Fibroblast of skin of scalp (primary cell): Measurements from ENCODE around the gene SIGLEC14.

ENCODE experiments used
- DNase-seq: peaks from one replicate; pipeline ENCODE4 v3.0.0-alpha.2; 2013

Gene SIGLEC14

DNA sequence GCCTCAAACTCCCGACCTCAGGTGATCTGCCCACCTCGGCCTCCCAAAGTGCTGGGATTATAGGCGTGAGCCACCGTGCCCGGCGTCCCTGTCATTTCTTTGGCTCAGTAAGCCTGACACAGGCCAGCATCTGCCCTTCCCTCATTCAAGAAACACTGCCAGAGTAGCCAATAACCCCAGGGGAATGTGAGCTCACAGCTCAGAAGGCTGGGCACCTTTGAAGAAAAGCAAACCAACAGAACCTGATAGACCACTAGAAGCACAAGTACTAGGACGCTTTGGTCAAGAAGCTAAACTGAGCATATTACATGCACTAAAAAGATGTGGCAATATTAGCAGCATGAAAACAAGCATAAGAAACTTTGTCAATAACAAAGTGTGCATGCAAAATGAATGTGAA lies 30.6 kb downstream of the SIGLEC14 start:
- DNase-seq: no peak

GRCh38 chr19:51614789-51615188 lies 31.8 kb downstream of the SIGLEC14 start:
- no peak for DNase-seq

GRCh38 chr19:51610576-51610975 lies 36.0 kb downstream of the SIGLEC14 start:
- DNase-seq: no peak

DNA sequence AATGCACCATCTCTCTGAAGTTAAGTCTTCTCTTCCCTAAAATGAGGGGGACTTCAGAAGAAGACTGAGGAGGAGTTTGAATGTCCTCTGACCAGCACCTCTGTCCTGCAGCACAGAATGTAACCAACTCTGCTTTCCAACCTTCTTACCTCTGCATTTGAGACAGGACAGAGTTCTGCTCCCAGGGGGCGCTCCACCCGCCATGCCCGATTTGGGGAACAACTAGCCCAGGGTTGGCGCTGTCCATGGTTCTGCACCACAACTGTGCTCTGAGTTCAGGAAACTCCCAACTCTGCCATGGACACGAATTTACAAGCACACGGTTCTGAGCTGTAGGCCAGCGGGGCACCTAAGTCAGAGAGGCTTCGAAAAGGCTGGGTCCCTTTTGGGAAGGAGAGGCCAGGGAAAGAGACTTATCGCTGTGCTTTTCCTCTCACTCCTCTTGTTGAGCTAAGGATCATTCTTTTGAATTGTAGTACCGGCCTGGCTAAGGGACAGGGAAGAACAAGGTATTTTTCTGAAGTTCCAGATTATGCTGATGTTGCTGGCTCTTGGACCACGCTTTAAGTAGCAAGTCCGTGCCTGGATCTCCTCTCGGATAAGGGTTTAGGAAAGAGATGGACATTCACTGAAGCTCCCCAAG lies 38.6 kb downstream of the SIGLEC14 start:
- DNase-seq: peak; percentile 75

- DNase-seq: no peak
Measured at GRCh38 chr19:51607077-51607476, 39.5 kb downstream of the SIGLEC14 start.

GRCh38 chr19:51602189-51602854 lies 44.3 kb downstream of the SIGLEC14 start:
- no peak for DNase-seq

- DNase-seq: no peak
Measured at GRCh38 chr19:51600940-51601580, 45.6 kb downstream of the SIGLEC14 start.

DNA sequence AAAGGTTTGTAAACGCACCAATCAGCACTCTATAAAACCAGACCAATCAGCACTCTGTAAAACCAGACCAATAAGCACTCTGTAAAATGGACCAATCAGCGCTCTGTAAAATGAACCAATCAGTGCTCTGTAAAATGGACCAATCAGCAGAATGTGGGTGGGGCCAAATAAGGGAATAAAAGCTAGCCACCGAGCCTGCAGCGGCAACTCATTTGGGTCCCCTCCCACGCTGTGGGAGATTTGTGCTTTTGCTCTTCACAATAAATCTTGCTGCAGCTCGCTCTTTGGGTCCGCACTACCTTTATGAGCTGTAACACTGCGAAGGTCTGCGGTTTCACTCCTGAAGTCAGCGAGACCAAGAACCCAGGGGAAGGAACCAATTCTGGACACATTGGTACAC lies 47.5 kb downstream of the SIGLEC14 start:
- DNase-seq: no peak

DNA sequence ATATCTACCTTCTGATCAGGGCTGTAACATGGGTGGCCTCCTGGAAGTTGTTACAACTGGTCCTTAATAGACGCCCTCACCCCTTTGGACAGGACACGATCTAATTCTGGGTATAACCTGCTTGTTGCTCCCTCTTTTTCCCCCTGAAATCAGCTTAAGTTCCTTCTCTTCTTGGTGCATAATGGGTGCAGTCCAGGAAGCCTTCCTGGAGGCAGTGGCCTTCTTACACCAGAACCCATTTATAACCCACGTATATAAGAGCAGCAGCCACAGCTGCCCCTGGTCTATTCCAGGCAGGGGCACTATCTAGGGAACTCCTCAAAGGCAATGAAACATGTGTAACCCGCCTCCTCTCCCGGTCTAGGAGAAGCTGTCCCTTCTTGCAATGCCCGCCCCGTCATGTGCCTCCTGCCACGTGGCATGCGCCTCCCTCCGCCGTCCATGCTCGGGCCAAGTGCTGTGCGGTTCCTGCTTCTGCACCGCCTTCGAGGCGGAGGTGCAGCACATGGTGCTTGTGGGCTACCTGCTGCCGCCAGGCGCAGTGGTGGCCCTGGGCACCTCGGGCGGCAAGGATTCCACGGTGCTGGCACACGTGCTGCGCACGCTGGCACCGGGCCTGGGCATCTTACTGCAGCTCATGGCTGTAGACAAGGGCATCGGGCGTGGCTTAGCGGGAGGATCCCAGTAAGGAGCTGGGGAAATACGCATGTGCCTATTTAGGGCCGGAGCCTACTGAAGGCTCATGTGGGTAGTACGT lies 48.3 kb downstream of the SIGLEC14 start:
- DNase-seq: no peak

DNA sequence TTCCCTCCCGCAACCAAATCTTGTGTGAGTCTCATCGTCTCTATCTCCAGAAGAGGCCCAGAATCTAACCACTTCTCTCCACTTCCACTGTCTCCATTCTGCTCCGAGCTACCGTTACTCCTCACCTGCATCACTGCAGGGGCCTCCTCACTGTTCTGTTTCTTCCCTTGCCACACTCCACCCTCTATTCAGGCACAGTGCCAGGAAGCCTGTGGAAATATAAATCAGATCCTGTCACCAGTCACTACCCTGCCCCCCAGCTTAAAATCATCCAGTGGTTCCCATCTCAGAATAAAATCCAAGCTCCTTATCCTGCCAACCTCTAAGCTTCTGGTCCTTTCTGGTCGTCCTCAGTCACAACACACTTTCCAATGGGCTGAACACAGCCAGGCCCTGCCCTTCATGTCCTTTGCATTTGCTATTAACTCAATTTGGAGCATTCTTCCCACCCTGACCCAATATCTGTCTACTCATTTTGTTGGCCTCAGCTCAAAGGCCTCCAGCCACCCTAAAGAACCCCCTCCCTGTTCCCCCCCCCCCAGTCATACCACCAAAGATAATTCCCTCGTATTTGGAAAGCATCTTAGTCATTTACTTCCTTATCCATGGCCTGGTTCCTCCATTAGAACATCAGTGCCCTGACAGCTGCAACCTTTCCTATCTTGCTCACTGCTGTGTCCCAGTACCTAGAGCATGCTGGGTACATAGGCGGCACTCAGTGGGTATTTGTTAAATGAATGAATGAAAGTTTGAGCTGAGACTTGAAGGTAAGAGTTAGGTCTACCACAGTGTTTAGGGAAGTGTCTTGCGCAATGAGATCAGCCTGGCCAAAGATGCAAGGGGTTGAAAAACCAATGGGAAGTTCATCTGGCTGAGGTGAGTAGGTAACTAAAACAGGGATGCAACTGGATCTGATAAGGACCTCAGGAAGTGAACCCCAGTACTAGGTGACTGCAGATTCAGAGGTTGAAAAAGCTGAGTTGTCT lies 51.1 kb downstream of the SIGLEC14 start:
- DNase-seq: no peak

GRCh38 chr19:51594774-51595109 lies 51.9 kb downstream of the SIGLEC14 start:
- no peak for DNase-seq

GRCh38 chr19:51593969-51594773 lies 52.5 kb downstream of the SIGLEC14 start:
- DNase-seq: peak; percentile 97

GRCh38 chr19:51593138-51593890 lies 53.3 kb downstream of the SIGLEC14 start:
- DNase-seq: no peak
